Trophoblast cell (in vitro differentiated cells and primary cell): Measurements from ENCODE around the gene MIEN1.

Source experiments
- DNase-seq, 2 donors: peaks; one replicate each; pipeline ENCODE4 v3.0.0-alpha.2; 2016
- H2AFZ ChIP-seq: 2 replicates; pipeline ENCODE4 v1.6.1; 2013; ENCODE audit warnings: low read length, moderate library complexity, mild to moderate bottlenecking; ENCODE audit not compliant: insufficient read depth, poor library complexity
- H2AK5ac ChIP-seq: 2 replicates; pipeline ENCODE4 v1.6.1; 2013; ENCODE audit warnings: mild to moderate bottlenecking, low read length
- H2BK120ac ChIP-seq: 2 replicates; pipeline ENCODE4 v1.6.1; 2013; ENCODE audit warnings: low read length, mild to moderate bottlenecking, moderate library complexity; ENCODE audit not compliant: insufficient read depth, poor library complexity
- H2BK12ac ChIP-seq: 2 replicates; pipeline ENCODE4 v1.6.1; 2013; ENCODE audit warnings: mild to moderate bottlenecking, low read length, moderate library complexity
- H2BK5ac ChIP-seq: 2 replicates; pipeline ENCODE4 v1.6.1; 2013; ENCODE audit warnings: low read length, low read depth, moderate library complexity, mild to moderate bottlenecking; ENCODE audit not compliant: poor library complexity
- H3K14ac ChIP-seq: 2 replicates; pipeline ENCODE4 v1.6.1; 2013; ENCODE audit warnings: mild to moderate bottlenecking, low read length
- H3K18ac ChIP-seq: 2 replicates; pipeline ENCODE4 v1.6.1; 2013; ENCODE audit warnings: mild to moderate bottlenecking, low read length
- H3K23ac ChIP-seq: 2 replicates; pipeline ENCODE4 v1.6.1; 2013; ENCODE audit warnings: low read length
- H3K27ac ChIP-seq: 2 replicates; pipeline ENCODE4 v1.5.1; 2013; ENCODE audit warnings: low read depth, mild to moderate bottlenecking, inconsistent platforms, low read length, moderate library complexity
- H3K27me3 ChIP-seq: 2 replicates; pipeline ENCODE4 v1.6.1; 2013; ENCODE audit warnings: inconsistent platforms, mild to moderate bottlenecking, low read length, moderate library complexity; ENCODE audit not compliant: insufficient read depth
- H3K36me3 ChIP-seq, 2 experiments: 1 replicate in 1 of 2; 2 replicates in 1 of 2; pipeline ENCODE4 v1.6.1; 2013; ENCODE audit warnings: low read length in 2 of 2, mild to moderate bottlenecking in 2 of 2, moderate library complexity in 1 of 2; ENCODE audit not compliant: insufficient read depth in 2 of 2, control insufficient read depth in 1 of 2
- H3K4ac ChIP-seq: 2 replicates; pipeline ENCODE4 v1.6.1; 2013; ENCODE audit warnings: low read depth, mild to moderate bottlenecking, low read length, moderate library complexity
- H3K4me1 ChIP-seq, 2 experiments: 1 replicate in 1 of 2; 2 replicates in 1 of 2; pipeline ENCODE4 v1.6.1; 2013; ENCODE audit warnings: low read length in 2 of 2, mild to moderate bottlenecking in 2 of 2, moderate library complexity in 1 of 2; ENCODE audit not compliant: insufficient read depth in 2 of 2, control insufficient read depth in 1 of 2
- H3K4me2 ChIP-seq: 2 replicates; pipeline ENCODE4 v1.6.1; 2013; ENCODE audit warnings: inconsistent platforms, mild to moderate bottlenecking, low read length, moderate library complexity
- H3K4me3 ChIP-seq: 2 replicates; pipeline ENCODE4 v1.5.1; 2013; ENCODE audit warnings: mild to moderate bottlenecking, low read depth, low read length, inconsistent platforms
- H3K79me1 ChIP-seq: one replicate; pipeline ENCODE4 v1.6.1; 2013; ENCODE audit warnings: low read length
- H3K79me2 ChIP-seq: 2 replicates; pipeline ENCODE4 v1.6.1; 2013; ENCODE audit warnings: low read length, mild to moderate bottlenecking; ENCODE audit not compliant: control insufficient read depth, insufficient read depth, poor library complexity
- H3K9ac ChIP-seq: 2 replicates; pipeline ENCODE4 v1.6.1; 2013; ENCODE audit warnings: mild to moderate bottlenecking, low read length
- H3K9me3 ChIP-seq: 2 replicates; pipeline ENCODE4 v1.6.1; 2013; ENCODE audit warnings: low read depth, mild to moderate bottlenecking, control low read depth, inconsistent platforms, low read length; ENCODE audit not compliant: insufficient read depth
- H4K12ac ChIP-seq: 2 replicates; pipeline ENCODE4 v1.6.1; 2013; ENCODE audit warnings: low read depth, mild to moderate bottlenecking, low read length, moderate library complexity
- H4K8ac ChIP-seq: 2 replicates; pipeline ENCODE4 v1.6.1; 2013; ENCODE audit warnings: low read depth, mild to moderate bottlenecking, low read length, moderate library complexity
- H4K91ac ChIP-seq: one replicate; pipeline ENCODE4 v1.6.1; 2013; ENCODE audit warnings: low read depth, mild to moderate bottlenecking, low read length, moderate library complexity
- WGBS: extraction: QIAGEN DNeasy Blood & Tissue Kit; methylation state at CpG from one replicate; pipeline ENCODE4 v1.1.7; 2013; ENCODE audit warnings: missing lambda C conversion rate; ENCODE audit not compliant: insufficient read length, insufficient coverage; ENCODE audit errors: extremely low coverage; 5-methylcytosine and 5-hydroxymethylcytosine counted together

The MIEN1 gene

GRCh38 chr17:39754161-39754957, 24.0 kb upstream of the MIEN1 start:
- peak overlapping the region; percentile 78 for H3K4me2 ChIP-seq
- H2BK12ac ChIP-seq, result no peak overlapping the region
- peak overlapping the region; percentile 80 for H4K12ac ChIP-seq
- peak overlapping the region; percentile 68 for H4K91ac ChIP-seq
- no peaks in the 10 kb centered on the region for H3K27me3 ChIP-seq
- H3K36me3 ChIP-seq, result no peaks in the 10 kb centered on the region
- H3K79me1 ChIP-seq, result peaks cover 13% of the 10 kb centered on the region
- no peak overlapping the region for H3K23ac ChIP-seq
- no peak overlapping the region for H2AK5ac ChIP-seq
- WGBS, result no CpG with 5 or more reads among the region's 91 CpGs
- H3K9ac ChIP-seq, result peak overlapping the region; percentile 80
- peak overlapping the region; percentile 53 for H2BK120ac ChIP-seq
- H3K4me1 ChIP-seq, result peaks cover 3 to 15% of the 10 kb centered on the region in 2 experiments
- H3K9me3 ChIP-seq, result peaks cover 4% of the 10 kb centered on the region
- H3K27ac ChIP-seq, result peak overlapping the region; percentile 4
- H3K18ac ChIP-seq, result peak overlapping the region; percentile 61
- H4K8ac ChIP-seq, result peak overlapping the region; percentile 77
- H2AFZ ChIP-seq, result peak overlapping the region; percentile 78
- peaks cover 8% of the 10 kb centered on the region for H3K79me2 ChIP-seq
- peak overlapping the region; percentile 32 for H2BK5ac ChIP-seq
- peak overlapping the region; percentile 81 for H3K4me3 ChIP-seq
- peak overlapping the region; percentile 81 for H3K14ac ChIP-seq
- H3K4ac ChIP-seq, result peak overlapping the region; percentile 29
- DNase-seq, result peak; percentile 85 to 90

GRCh38 chr17:39753514-39754160, 23.3 kb upstream of the MIEN1 start:
- DNase-seq, result no peak
- Histone ChIP-seq H2BK5ac (peak overlapping the region; percentile 7), H3K14ac (peak overlapping the region; percentile 40), H2BK120ac (peak overlapping the region; percentile 17), H3K27me3 (no peaks in the 10 kb centered on the region), H3K27ac (peak overlapping the region; percentile 4), H3K79me2 (peaks cover 8% of the 10 kb centered on the region), H2BK12ac (peak overlapping the region; percentile 52), H3K36me3 (no peaks in the 10 kb centered on the region), H2AK5ac (no peak overlapping the region), H2AFZ (peak overlapping the region; percentile 60), H3K18ac (peak overlapping the region; percentile 15), H4K12ac (peak overlapping the region; percentile 49), H3K4me2 (peak overlapping the region; percentile 78), H3K4me3 (peak overlapping the region; percentile 81), H3K4me1 (peaks cover 3 to 15% of the 10 kb centered on the region in 2 experiments), H3K9ac (peak overlapping the region; percentile 80), H3K4ac (peak overlapping the region; percentile 29), H3K23ac (no peak overlapping the region), H4K8ac (peak overlapping the region; percentile 77), H3K9me3 (peaks cover 4% of the 10 kb centered on the region), H3K79me1 (peaks cover 13% of the 10 kb centered on the region), H4K91ac (peak overlapping the region; percentile 68)
- WGBS, result no CpG with 5 or more reads among the region's 55 CpGs

GRCh38 chr17:39752241-39752881, 22.0 kb upstream of the MIEN1 start:
- no peak for DNase-seq
- H3K4ac ChIP-seq, result no peak overlapping the region

DNA sequence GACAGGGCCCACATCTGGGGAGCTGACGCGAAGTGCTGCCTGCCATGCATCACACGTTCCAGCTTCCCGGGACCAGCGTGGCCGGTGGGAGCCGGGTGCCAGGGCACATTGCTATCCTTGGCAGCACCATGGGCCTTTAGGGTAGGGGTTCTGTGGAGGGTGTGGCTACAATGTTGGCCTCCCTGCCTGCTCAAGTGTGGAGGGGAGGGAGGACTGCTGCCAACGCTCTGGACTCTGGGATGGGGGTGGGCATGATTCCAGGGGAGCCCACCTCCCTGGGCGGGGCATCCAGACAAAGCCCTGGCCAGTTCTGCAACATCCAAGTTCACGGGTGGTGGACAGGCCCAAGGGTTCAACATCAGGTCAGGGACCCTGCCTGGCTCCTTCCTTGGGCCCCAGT, 21.3 kb upstream of the MIEN1 start:
- no peak overlapping the region for H4K12ac ChIP-seq
- H3K9me3 ChIP-seq, result peaks cover 4% of the 10 kb centered on the region
- no peak overlapping the region for H3K14ac ChIP-seq
- H4K91ac ChIP-seq, result no peak overlapping the region
- no peaks in the 10 kb centered on the region for H3K27me3 ChIP-seq
- peaks cover 3 to 15% of the 10 kb centered on the region in 2 experiments for H3K4me1 ChIP-seq
- WGBS, result no CpG with 5 or more reads among the region's 10 CpGs
- H4K8ac ChIP-seq, result no peak overlapping the region
- H3K4me2 ChIP-seq, result no peak overlapping the region
- H3K4me3 ChIP-seq, result no peak overlapping the region
- H2BK120ac ChIP-seq, result no peak overlapping the region
- H2AFZ ChIP-seq, result no peak overlapping the region
- H3K79me1 ChIP-seq, result peaks cover 13% of the 10 kb centered on the region
- no peak overlapping the region for H2BK12ac ChIP-seq
- no peak overlapping the region for H3K9ac ChIP-seq
- no peak for DNase-seq
- no peak overlapping the region for H3K4ac ChIP-seq
- H3K27ac ChIP-seq, result no peak overlapping the region
- H2AK5ac ChIP-seq, result no peak overlapping the region
- H3K36me3 ChIP-seq, result peaks cover 2 to 4% of the 10 kb centered on the region in 2 experiments
- H3K23ac ChIP-seq, result no peak overlapping the region
- no peak overlapping the region for H3K18ac ChIP-seq
- peaks cover 8% of the 10 kb centered on the region for H3K79me2 ChIP-seq
- no peak overlapping the region for H2BK5ac ChIP-seq

More at GRCh38 chr17:39752241-39752881, 22.0 kb upstream of the MIEN1 start:
- WGBS, result no CpG with 5 or more reads among the region's 13 CpGs
- H3K27me3 ChIP-seq, result no peaks in the 10 kb centered on the region
- no peak overlapping the region for H2AK5ac ChIP-seq
- H2BK5ac ChIP-seq, result no peak overlapping the region
- H3K27ac ChIP-seq, result no peak overlapping the region
- H3K4me3 ChIP-seq, result no peak overlapping the region
- no peak overlapping the region for H3K14ac ChIP-seq
- no peak overlapping the region for H4K12ac ChIP-seq
- H3K9me3 ChIP-seq, result peaks cover 4% of the 10 kb centered on the region
- H2BK12ac ChIP-seq, result no peak overlapping the region
- H4K91ac ChIP-seq, result no peak overlapping the region
- H2BK120ac ChIP-seq, result no peak overlapping the region
- H3K79me2 ChIP-seq, result peaks cover 8% of the 10 kb centered on the region
- no peak overlapping the region for H3K18ac ChIP-seq
- peaks cover 3 to 15% of the 10 kb centered on the region in 2 experiments for H3K4me1 ChIP-seq
- H2AFZ ChIP-seq, result no peak overlapping the region
- H3K9ac ChIP-seq, result no peak overlapping the region
- H3K4me2 ChIP-seq, result no peak overlapping the region
- H3K23ac ChIP-seq, result no peak overlapping the region
- H4K8ac ChIP-seq, result no peak overlapping the region
- H3K79me1 ChIP-seq, result peaks cover 13% of the 10 kb centered on the region
- no peaks in the 10 kb centered on the region for H3K36me3 ChIP-seq
